OCI-LY1 (cell line): ENCODE measurements around the gene MED31.

ENCODE experiments used
- EZH2 ChIP-seq: fragments of 200-600 bp; sonication (generic), shearing (Covaris generic); IDR thresholded peaks from 2 replicates; pipeline ENCODE4 v1.8.0; 2017; ENCODE audit warnings: borderline replicate concordance, mixed run types, mild to moderate bottlenecking, antibody characterized with exemption, low read length, moderate library complexity, mixed read lengths
- TF ChIP-seq, protein P1 (sequence below): fragments of 200-600 bp; sonication (generic), shearing (Covaris generic); IDR thresholded peaks from 2 replicates; pipeline ENCODE4 v1.5.1; 2017; ENCODE audit warnings: mild to moderate bottlenecking, antibody characterized with exemption, low read length, moderate library complexity, mixed read lengths

DNA sequence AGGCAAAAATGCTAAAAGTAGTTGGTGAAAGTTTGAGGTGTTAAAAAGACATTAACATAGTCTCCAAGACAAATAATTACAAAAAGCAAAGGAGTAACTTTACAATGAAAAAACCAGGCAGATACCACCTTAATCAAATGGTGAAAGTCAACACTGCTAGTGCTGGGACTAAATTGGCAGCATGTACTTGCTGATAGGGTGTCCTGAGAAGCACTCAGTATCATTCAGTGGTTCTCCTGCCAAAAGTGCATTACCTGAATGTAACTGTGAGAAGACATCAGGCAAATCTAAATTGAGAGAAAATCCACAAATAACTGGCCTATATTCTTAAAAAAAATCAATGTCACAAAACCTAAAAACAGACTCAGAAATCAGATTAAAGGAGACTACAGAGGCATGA lies 18.9 kb downstream of the MED31 start:
- TF ChIP-seq, protein P1, sequence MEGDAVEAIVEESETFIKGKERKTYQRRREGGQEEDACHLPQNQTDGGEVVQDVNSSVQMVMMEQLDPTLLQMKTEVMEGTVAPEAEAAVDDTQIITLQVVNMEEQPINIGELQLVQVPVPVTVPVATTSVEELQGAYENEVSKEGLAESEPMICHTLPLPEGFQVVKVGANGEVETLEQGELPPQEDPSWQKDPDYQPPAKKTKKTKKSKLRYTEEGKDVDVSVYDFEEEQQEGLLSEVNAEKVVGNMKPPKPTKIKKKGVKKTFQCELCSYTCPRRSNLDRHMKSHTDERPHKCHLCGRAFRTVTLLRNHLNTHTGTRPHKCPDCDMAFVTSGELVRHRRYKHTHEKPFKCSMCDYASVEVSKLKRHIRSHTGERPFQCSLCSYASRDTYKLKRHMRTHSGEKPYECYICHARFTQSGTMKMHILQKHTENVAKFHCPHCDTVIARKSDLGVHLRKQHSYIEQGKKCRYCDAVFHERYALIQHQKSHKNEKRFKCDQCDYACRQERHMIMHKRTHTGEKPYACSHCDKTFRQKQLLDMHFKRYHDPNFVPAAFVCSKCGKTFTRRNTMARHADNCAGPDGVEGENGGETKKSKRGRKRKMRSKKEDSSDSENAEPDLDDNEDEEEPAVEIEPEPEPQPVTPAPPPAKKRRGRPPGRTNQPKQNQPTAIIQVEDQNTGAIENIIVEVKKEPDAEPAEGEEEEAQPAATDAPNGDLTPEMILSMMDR, result no peak
- TF ChIP-seq EZH2, result no peak
